HUES48 (cell line): ENCODE measurements around the gene MAGEC3.

Experiments
- H3K27ac ChIP-seq: one replicate; pipeline ENCODE4 v1.7.0; 2013; ENCODE audit warnings: low read depth, low read length, inconsistent platforms
- H3K27me3 ChIP-seq: 2 replicates; pipeline ENCODE4 v1.6.1; 2013; ENCODE audit warnings: mild to moderate bottlenecking, low read length; ENCODE audit not compliant: control insufficient read depth, insufficient read depth
- H3K36me3 ChIP-seq: 2 replicates; pipeline ENCODE4 v1.6.1; 2013; ENCODE audit warnings: low read length; ENCODE audit not compliant: control insufficient read depth, insufficient read depth
- H3K4me1 ChIP-seq: 2 replicates; pipeline ENCODE4 v1.6.1; 2013; ENCODE audit warnings: mild to moderate bottlenecking, low read length; ENCODE audit not compliant: control insufficient read depth, insufficient read depth
- H3K4me3 ChIP-seq: 2 replicates; pipeline ENCODE4 v1.5.1; 2013; ENCODE audit warnings: mild to moderate bottlenecking, low read depth, low read length
- H3K9ac ChIP-seq: 2 replicates; pipeline ENCODE4 v1.6.1; 2013; ENCODE audit warnings: mild to moderate bottlenecking, low read depth, low read length, moderate library complexity
- H3K9me3 ChIP-seq: 2 replicates; pipeline ENCODE4 v1.6.1; 2013; ENCODE audit warnings: low read length; ENCODE audit not compliant: control insufficient read depth, insufficient read depth

Gene MAGEC3

DNA sequence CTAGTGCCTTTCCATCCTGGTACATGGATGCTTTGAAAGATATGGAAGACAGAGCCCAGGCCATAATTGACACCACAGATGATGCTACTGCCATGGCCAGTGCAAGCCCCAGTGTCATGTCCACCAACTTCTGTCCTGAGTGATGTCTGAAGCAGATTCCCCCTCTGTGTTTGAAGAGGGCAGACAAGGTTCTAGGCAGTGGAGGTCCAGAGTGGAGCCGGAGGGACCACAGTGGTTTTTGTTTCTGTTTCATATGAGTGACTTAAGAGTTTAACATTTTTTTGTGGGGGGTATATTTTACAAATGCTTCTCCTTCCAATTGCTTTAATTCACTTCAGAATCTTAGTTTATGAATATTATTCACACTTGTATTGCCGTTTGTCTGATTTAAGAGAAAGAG, 59.6 kb downstream of the MAGEC3 start:
- no peak overlapping the region for H3K9ac ChIP-seq
- no peaks in the 10 kb centered on the region for H3K4me1 ChIP-seq
- no peaks in the 10 kb centered on the region for H3K36me3 ChIP-seq
- H3K27me3 ChIP-seq: no peaks in the 10 kb centered on the region
- peaks cover 28% of the 10 kb centered on the region for H3K9me3 ChIP-seq
- no peak overlapping the region for H3K4me3 ChIP-seq
- no peak overlapping the region for H3K27ac ChIP-seq

DNA sequence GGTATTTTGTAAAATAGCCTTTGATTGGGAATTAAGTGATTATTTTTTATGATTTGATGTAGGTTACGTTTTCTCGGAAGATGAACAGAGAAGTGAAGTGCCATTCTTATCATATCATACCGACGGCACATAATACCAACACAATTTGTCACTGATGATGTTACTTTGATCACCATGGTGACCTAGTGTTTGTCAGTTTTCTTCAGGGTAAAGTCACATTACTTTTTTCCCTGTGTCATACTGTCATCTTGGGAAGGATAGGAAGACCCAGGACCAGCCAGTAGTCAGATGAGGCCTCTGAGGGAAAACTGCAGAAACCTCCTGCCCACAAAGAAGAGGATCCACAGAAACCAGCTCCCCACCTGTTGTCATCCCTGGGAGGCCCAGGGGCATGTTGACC, 64.2 kb downstream of the MAGEC3 start:
- H3K27ac ChIP-seq: no peak overlapping the region
- H3K9me3 ChIP-seq: peaks cover 30% of the 10 kb centered on the region
- no peaks in the 10 kb centered on the region for H3K36me3 ChIP-seq
- H3K9ac ChIP-seq: no peak overlapping the region
- no peaks in the 10 kb centered on the region for H3K4me1 ChIP-seq
- no peaks in the 10 kb centered on the region for H3K27me3 ChIP-seq
- H3K4me3 ChIP-seq: no peak overlapping the region

DNA sequence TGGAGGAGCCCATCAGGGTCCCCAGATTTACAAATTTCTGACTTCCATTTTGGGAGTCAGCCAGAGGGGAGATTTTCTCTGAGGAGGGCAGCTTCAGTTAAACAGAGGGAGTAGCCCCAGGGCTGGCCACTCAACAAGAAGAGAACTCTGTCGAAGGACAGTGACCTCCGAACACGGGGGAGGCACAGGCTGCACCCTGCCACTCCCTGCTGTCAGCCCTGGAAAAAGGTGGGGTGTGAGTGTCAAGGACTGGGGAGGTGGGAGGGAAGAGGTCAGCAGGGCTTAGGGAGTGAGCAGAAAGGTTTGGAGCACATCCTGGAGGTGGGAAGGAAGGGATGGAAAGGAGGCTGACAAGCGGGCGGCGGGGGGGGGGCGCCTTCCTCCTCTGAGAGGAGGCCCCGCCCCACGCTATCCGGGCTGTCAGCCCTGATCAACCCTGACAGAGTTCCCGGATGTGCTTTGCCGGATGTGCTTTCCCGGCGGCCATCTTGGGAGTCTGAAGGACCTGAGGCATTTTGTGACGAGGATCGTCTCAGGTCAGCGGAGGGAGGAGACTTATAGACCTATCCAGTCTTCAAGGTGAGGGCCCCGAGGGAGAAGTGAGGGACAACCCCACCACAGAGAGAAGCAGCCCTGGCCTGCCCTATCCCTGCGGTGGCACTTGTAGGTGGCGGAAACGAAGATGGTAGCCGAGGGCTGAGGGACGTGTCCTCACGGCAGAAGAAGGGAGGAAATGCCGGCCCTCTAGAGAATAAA, 65.5 kb downstream of the MAGEC3 start, which contains the start of gene MAGEC1:
Gene MAGEC1 (plus strand): TSS at position 495 of the 756 bp plus-strand sequence. CDS start 1,179 bp downstream, outside the sequence.
- Histone ChIP-seq H3K4me1 (no peaks in the 10 kb centered on the region), H3K36me3 (no peaks in the 10 kb centered on the region), H3K27ac (no peak within 1 kb of the TSS), H3K9ac (no peak within 1 kb of the TSS), H3K27me3 (no peaks in the 10 kb centered on the region), H3K4me3 (no peak within 1 kb of the TSS), H3K9me3 (peaks cover 30% of the 10 kb centered on the region)

DNA sequence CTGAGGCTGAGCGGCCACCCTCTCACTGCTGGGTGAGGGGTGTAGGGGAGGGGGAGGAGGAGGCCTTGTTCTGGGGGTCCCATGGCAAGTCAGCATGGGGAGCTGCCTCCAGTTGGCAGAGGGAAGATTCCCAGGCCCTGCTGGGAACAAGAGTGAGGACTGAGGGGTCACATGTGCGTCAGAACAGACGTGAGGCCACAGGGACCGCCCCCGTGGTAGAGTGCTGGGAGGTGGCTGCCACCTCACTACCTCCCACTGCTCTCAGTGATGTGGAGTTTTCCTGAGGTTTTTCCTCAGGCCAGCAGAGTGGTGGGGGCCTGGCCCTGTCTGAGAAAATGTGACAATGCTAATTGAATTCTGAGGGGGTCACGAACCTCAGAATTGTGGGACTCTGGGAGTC, 66.1 kb downstream of the MAGEC3 start:
- Histone ChIP-seq H3K4me1 (no peaks in the 10 kb centered on the region), H3K4me3 (no peak overlapping the region), H3K27me3 (no peaks in the 10 kb centered on the region), H3K36me3 (no peaks in the 10 kb centered on the region), H3K9me3 (peaks cover 30% of the 10 kb centered on the region), H3K9ac (no peak overlapping the region), H3K27ac (no peak overlapping the region)

DNA sequence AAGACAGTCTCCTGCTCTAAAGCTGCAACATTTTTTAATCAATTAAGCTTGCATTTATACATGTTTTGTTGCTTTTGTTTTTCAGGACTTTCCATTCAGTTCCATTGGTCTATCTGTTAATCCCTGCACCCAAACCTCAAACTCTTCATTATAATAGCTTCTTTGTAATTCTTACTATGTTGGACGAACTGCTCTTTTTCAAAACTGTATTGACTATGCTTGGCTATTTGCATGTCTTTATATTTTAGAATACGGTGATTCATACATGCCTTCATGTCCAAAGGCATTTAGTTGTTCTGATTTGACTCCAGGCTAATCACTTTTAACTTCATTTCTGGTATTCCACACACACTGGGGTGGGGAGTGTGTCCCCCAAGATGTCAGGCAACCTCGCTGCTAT, 79.7 kb downstream of the MAGEC3 start:
- Histone ChIP-seq H3K36me3 (no peaks in the 10 kb centered on the region), H3K9ac (no peak overlapping the region), H3K4me1 (no peaks in the 10 kb centered on the region), H3K4me3 (no peak overlapping the region), H3K9me3 (peaks cover 12% of the 10 kb centered on the region; the same call in 1 of the 2 replicates), H3K27ac (no peak overlapping the region), H3K27me3 (no peaks in the 10 kb centered on the region)

DNA sequence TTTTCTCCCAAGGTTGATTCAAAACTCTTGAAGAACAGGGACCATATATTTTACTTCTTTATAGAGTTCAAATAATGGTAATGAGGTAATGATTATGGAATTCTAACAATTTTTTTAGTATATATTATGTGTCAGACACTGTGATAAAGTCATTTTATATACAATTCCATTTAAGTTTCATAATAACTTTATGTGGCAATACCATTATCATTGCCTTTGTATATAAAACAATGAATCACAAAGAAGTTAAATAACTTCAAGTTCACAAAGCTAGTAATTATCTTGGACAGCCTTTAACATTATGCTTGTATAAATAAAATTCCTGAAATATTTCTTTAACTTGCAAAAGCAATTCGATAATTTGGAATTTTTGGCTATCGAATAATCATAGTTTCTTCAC, 86.2 kb downstream of the MAGEC3 start:
- Histone ChIP-seq H3K27me3 (no peaks in the 10 kb centered on the region), H3K4me3 (no peak overlapping the region), H3K36me3 (no peaks in the 10 kb centered on the region), H3K27ac (no peak overlapping the region), H3K4me1 (no peaks in the 10 kb centered on the region), H3K9me3 (peaks cover 10% of the 10 kb centered on the region; the same call in 1 of the 2 replicates), H3K9ac (no peak overlapping the region)

DNA sequence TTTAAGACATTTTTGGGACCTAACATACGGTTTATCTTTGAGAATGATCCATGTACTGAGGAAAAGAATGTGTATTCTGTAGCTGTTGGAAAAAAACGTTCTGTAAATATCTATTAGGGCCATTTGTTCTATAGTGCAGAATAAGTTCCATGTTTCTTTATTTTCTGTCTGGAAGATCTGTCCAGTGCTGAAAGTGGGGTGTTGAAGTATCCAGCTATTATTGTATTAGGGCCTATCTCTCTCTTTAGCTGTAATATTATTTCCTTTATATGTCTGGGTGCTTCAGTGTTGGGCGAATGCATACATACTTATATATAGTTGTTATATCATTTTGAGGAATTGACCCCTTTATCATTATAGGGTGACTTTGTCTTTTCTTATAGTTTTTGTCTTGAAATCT, 90.3 kb downstream of the MAGEC3 start:
- no peaks in the 10 kb centered on the region for H3K36me3 ChIP-seq
- peaks cover 14% of the 10 kb centered on the region; the same call in 1 of the 2 replicates for H3K9me3 ChIP-seq
- no peak overlapping the region for H3K4me3 ChIP-seq
- no peak overlapping the region for H3K27ac ChIP-seq
- H3K27me3 ChIP-seq: no peaks in the 10 kb centered on the region
- no peak overlapping the region for H3K9ac ChIP-seq
- no peaks in the 10 kb centered on the region for H3K4me1 ChIP-seq

DNA sequence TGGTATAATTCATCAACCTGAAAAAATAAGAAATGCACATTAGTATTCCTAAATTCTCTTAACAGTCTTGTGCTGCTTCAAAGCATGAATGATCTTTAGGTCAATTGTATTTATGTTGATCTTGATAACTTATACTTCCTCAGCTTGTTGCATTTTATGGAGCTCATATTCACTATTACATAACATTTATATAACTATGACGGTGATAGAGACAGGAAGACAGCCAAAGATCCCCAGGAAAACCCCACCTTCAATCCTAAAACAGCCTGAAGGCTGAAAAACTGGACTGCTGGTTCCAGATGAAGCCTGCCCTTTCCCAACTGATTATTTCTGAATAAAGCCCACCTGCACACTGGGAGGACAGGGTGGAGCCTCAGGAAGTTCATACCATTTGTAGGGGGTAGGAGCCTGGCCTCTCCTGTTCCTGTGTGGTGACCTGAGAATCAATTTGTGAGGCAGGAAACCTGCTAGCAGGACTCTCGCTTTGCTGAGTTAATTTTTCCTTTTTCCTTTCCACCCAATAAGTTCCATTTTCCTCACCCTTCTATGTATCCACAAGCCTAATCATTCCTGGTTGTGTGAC, 96.0 kb downstream of the MAGEC3 start:
- Histone ChIP-seq H3K9me3 (peaks cover 36% of the 10 kb centered on the region), H3K27ac (no peak overlapping the region), H3K27me3 (no peaks in the 10 kb centered on the region), H3K4me1 (0 out of 2 replicates have a peak, but pooled peaks cover 4% of the 10 kb centered on the region), H3K9ac (no peak overlapping the region), H3K36me3 (no peaks in the 10 kb centered on the region), H3K4me3 (no peak overlapping the region)

DNA sequence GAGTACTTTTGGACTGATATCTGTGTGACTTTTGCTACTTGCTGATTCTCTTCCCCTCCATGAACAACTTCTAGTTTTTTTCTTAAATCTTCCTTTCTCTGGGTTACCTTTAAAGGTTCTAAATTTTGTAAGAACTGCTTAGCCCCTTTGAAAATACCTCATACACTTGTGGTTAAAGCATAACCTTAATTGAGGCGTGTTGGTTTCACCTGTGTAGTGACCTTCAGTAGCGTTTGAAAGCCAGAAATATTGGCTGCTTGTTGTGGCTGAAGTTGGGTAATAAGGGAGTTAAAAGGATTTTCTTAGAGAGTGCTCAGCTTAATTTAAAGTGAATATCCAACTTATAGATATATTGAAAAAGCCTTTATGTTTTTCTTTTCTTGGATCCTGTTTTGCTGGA, 97.5 kb downstream of the MAGEC3 start:
- Histone ChIP-seq H3K27me3 (no peaks in the 10 kb centered on the region), H3K9me3 (peaks cover 36% of the 10 kb centered on the region), H3K36me3 (no peaks in the 10 kb centered on the region), H3K27ac (no peak overlapping the region), H3K4me1 (0 out of 2 replicates have a peak, but pooled peaks cover 4% of the 10 kb centered on the region), H3K4me3 (no peak overlapping the region), H3K9ac (no peak overlapping the region)

DNA sequence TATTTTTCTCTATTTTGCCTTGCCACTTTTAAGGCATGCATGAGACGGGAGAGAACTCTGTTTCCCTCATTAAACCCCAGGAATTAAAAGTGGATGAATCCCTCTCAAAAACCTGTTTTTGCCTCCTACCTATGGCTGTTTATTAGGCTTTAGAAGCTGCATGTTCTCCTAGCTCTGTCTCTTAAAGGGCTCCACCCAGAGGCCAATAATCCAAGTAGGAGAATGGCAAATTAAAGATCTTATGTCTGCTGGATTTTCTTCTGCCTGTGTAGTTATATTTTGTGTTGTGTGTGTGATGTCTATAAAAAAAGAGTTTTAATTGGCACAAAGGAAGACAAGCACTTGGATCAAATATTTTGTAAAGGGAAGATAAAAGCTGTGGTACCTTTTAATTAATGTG, 98.0 kb downstream of the MAGEC3 start:
- H3K27ac ChIP-seq: no peak overlapping the region
- no peaks in the 10 kb centered on the region for H3K36me3 ChIP-seq
- H3K9me3 ChIP-seq: peaks cover 32% of the 10 kb centered on the region
- no peak overlapping the region for H3K4me3 ChIP-seq
- no peaks in the 10 kb centered on the region for H3K27me3 ChIP-seq
- H3K9ac ChIP-seq: no peak overlapping the region
- 0 out of 2 replicates have a peak, but pooled peaks cover 4% of the 10 kb centered on the region for H3K4me1 ChIP-seq

DNA sequence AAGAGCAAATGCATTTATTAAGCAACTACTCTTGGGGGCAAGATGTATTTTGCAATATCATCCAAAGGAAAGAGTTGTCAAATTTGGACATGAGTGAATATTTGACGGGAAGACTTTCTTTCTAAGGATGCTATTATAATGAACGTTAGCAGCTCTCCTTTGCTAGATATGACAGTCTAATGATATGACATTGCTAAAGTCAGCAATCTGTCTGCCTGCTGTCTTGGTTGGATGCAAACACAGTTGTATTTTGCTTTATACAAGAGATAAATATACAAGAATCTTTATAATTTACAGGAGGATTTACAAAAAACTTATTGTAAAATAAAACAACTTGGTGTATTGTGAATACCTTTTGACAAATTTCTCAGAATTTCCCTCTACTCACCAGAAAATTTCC, 103.1 kb downstream of the MAGEC3 start:
- Histone ChIP-seq H3K4me1 (no peaks in the 10 kb centered on the region), H3K27ac (no peak overlapping the region), H3K36me3 (no peaks in the 10 kb centered on the region), H3K9me3 (peaks cover 21% of the 10 kb centered on the region), H3K4me3 (no peak overlapping the region), H3K27me3 (no peaks in the 10 kb centered on the region), H3K9ac (no peak overlapping the region)
